ENCODE results near the gene XBP1.
"Not testable (repeated sequence)": the region's sequence is repeated elsewhere in the genome, so short reads cannot be mapped to it uniquely, and the experiment has no call there.

The XBP1 gene

DNA sequence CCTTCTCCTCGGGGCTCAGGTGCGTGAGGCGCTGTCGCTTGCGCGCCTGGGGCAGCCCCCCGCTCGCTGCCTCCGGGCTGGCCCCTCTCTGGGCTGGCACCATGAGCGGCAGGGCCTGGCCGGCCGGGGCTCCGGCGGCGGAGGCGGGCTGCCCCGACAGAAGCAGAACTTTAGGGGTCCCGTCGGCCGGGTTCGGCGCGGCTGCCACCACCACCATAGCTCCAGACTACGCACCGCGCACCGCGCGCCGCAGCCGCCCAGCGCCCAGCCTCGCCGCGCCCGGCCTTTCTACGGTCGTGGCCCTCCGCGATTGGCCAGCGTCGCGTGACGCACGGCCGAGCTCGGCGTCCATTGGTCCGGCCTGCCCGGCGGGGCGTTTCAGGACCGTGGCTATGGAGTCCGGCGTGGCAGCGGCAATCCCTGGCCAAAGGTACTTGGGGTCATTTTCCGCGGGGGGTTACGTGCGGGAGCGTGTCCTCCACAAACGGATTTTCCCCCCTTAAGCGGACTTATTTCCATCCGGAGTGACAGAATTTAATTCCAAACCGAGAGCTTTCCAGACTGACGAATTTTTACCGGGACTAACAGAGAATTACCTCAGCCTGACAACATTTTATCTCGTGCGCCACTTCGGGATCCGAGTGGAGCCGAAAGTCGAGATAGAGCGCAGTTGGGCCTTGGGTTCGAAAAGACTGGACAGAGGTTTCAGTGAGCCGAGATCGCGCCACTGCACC lies at the start of gene XBP1:
Gene XBP1 (minus strand): TSS at position 262 of the 734 bp plus-strand sequence.
- DNase-seq (ENCODE audit: low spot score): peak; percentile 83

DNA sequence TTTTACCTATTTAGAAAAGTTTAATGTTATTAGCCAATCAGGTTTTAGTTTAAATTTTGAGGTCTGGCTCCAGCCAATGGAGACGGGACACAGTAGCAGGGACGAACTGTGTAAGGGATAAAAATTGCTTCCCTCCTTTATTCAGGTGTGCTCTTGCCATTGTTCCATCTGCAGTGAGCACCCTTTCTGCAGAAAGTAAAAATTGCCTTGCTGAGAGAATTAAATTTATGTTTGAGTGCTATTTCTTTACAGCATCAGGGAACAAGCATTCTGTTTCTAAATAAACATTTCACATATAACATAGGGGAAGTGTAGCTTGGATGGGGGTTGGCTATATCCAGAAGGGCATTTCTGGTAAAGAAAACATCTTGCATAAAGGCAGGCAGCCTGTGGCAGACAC lies 46.6 kb upstream of the XBP1 start:
- DNase-seq (ENCODE audit: low spot score): no peak

DNA sequence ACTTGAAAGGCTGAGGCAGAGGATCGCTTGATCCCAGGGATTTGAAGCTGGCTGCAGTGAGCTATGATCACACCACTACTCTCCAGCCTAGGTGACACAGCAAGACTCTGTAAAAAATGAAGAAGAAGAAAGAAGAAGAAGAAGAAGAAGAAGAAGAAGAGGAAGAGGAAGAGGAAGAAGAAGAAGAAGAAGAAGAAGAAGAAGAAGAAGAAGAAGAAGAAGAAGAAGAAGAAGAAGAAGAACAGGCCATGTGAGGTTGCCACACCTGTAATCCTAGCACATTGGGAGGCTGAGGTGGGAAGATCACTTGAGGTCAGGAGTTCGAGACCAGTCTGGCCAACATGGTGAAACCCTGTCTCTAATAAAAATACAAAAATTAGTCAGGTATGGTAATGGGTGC lies 43.9 kb upstream of the XBP1 start:
- DNase-seq (ENCODE audit: low spot score): not testable (repeated sequence)

DNA sequence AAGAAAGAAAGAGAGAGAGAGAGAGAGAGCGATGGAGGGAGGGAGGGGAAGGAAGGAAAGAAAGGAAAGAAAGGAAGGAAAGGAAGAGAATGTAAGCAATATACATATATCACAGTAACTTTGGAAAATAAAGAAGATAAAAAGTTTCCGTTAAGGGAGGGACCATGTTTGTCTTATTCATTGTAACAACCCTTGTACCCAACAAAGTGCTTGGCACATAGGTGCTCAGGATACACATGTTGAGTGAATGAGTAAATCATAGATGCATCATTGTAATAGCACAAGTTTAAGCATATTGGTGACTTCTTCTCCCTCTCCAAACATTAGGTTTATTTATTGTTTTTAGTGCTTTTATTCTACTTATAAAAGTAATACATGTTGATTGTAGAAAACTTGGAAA lies 43.3 kb upstream of the XBP1 start:
- no peak for DNase-seq (ENCODE audit: low spot score)

DNA sequence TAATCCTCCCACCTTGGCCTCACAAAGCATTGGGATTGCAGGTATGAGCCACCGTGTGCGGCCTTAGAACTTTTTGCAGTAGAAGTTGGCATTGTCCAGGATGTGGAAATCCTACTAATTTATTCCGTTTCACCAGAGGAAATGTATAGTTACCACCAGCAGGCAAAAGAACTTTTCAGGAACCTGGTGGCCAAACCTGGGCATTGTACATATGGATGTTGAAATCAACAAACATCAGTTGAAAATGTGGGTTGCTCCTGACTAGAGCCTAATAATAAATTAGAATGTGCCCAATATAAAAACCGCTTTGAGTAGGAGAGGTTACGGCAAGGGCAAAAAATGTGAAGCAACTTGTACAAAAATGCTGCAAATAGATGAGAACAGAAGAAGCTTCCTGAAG lies 40.7 kb upstream of the XBP1 start:
- DNase-seq (ENCODE audit: low spot score): no peak

DNA sequence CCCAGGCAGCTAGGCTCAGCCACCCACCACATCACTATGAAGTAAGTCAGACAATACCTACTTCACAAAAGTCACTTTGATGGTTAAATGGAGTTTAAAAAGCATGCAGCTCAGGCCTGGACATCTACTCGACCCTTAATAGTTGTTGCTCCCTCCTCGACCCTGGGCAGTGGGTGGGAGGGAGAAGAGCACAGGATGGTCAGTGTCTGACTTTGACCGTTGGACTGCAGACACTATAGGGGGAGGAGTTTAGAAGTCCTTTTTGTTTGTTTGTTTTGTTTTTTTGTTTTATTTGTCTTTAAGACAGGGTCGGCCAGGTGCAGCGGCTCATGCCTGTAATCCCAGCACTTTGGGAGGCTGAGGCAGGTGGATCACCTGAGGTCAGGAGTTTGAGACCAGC lies 38.6 kb upstream of the XBP1 start:
- no peak for DNase-seq (ENCODE audit: low spot score)

DNA sequence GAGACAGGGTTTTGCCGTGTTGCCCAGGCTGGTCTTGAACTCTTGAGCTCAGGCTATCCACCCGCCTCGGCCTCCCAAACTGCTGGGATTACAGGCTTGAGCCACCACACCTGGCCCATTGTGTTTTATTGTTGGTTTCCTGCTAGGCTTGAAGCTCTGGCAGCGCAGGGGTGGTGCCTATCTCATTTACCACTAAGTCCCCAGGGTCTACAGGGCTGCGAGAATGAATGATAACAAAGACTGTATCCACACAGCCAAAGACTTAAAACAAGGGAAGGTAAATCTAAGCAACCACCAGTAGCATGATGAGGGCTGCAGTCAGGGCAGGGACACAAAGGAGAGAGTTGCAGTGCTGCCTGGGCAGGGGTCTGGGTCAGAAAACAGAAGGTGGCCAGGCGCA lies 37.3 kb upstream of the XBP1 start:
- DNase-seq (ENCODE audit: low spot score): no peak

DNA sequence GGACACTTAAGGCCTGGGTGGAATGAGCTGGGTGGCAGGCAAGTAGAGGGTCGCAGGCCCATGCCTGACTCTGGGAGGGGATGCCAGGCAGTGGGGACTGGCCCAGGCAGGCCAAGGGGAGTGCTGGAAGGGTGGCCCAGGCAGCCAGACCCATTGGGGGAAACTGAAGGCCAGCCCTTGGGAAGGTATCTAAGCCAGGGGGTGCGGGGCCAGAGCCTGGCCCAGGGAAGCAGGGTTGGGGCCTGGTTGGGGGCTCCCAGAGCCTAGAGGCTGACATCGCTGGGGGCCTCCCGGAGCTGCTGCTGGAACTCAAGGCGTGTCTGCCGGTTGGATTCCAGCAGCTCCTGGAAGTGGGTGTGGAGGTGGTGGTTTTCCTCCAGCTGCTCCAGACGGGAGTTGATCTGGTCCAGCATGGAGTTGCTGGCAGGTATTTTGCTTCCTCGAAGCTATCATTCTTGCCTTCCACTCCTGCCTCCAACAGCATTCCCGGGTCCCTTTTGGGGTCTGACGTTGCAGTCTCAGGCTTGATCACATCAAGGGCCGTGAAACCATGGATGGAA lies 35.3 kb upstream of the XBP1 start:
- DNase-seq (ENCODE audit: low spot score): no peak

DNA sequence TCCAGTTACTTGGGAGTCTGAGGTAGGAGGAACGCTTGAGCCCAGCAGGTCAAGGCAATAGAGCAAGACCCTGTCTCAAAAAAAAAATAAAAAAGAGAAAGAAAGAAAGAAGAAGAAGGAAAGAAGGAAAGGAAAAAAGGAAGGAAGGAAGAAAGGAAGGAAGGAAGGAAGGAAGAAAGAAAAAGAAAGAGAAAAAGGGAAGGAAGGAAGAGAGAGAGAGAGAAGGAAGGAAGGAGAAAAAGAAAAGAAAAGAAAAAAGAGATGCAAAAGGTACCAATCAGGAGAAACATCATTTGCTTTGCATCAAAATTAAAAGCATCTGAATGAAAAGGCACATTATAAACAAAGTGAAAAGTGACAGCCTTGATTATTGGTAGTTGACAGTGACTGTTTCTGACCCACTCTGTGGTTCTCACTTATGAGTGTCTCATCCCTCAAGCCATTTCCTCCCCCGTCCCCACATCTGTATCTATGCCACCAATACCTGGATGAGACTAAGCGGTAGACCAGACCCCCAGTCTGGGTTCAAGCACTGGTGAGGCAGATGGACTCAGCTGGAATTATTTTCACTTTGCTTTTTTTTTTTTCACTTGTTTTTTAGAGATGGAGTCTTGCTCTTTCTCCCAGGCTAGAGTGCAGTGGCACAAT lies 33.0 kb upstream of the XBP1 start:
- DNase-seq (ENCODE audit: low spot score): no peak

DNA sequence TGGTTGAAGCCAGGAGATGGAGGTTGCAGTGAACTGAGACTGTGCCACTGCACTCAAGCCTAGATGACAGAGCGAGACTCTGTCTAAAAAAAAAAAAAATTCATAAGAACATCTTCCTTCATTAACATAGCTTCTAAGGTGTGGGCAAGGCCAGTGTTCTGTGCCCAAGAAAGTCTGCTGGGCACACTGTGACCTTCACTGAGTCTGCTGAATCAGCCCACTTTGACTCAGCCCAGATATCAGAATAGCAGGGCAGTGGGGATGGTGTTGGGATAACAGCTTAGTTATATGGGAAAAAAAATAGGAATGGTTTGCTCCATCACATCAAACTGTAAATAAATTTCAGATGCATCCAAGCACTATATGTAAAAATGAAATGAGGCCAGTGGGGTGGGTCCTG lies 32.4 kb upstream of the XBP1 start:
- DNase-seq (ENCODE audit: low spot score): no peak

DNA sequence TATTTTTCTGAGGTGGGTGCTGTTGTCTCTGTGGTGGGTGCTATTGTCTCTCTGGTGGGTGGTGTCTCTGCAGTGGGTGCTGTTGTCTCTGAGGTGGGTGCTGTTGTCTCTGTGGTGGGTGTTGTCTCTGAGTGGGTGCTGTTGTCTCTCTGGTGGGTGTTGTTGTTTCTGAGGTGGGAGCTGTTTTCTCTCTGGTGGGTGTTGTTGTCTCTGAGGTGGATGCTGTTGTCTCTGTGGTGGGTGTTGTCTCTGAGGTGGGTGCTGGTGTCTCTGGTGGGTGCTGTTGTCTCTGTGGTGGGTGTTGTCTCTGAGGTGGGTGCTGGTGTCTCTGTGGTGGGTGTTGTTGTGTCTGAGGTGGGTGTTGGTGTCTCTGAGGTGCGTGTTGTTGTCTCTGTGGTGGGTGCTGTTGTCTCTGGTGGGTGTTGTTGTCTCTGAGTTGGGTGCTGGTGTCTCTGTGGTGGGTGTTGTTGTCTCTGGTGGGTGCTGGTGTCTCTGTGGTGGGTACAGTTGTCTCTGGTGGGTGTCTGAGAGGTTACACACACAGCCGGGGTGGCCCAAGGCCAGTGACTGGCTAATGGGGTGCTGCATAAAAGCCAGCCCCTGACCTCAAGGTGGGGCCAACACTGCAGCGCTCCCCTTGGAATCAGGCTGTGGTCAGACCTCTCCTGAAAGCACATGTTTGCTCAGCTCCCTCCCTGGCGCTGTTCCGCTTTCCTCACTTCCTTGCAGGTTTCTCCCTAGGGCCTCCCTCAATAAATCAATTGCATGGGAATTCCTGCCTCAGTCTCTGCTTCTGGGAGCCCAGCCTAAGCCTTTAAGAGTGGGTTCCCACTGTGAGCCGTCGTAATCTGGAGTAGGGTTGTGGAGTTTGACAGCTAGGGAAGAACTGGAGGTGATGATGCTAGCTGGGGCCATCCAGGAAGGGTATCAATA lies 31.0 kb upstream of the XBP1 start:
- no peak for DNase-seq (ENCODE audit: low spot score)

DNA sequence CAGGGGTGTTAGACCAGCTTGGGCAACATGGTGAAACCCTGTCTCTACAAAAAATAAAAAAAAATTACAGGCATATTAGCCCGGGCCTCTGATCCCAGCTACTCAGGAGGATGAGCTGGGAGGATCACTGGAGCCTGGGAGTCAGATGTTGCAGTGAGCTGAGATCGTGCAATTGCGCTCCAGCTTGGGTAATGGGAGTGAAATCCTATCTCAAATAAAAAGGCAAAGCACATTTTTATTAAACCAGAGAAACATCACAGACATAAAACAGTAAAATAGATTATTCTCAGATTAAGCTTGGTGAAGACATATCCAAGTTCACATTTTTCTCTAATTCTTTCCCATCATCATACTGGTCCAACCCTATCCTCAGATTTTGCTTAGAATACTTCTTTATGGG lies 30.1 kb upstream of the XBP1 start:
- DNase-seq (ENCODE audit: low spot score): no peak

DNA sequence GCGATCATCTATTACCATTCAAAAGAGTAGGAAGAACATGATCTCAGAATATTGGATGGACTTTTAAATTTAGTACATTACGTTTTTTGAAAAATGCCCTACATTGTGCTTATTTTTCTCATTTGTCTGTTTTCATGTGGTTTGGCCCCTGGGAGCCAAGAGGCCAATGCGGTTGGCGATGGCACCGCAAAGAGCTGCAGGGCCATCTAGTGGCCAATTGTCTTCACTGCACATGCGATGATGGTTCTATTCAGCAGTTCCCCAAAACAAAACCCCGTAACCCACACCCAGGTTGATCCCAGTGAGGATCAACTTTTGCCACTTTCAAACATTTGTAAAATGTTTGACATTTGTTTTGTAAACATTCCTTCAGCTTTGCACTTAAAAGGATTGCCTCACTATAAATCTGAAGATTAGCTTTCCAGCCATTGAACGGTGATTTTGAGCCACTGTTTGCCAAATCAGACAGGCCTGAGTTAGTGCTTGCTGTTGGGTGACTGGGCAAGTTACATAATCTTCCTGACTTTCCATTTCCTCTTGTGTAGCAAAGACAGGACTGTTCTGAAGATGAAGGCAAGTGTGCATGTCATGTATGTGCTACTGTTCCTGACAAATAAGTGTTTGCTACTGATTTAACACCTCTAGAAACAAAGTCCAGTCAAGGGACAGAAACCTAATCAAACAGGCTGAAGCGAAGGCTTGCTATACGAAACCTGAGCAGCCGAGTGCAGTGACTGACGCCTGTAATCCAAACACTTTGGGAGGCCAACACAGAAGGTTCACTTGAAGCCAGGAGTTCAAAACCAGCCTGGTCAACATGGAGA lies 29.2 kb upstream of the XBP1 start:
- peak; percentile 79 for DNase-seq (ENCODE audit: low spot score)

DNA sequence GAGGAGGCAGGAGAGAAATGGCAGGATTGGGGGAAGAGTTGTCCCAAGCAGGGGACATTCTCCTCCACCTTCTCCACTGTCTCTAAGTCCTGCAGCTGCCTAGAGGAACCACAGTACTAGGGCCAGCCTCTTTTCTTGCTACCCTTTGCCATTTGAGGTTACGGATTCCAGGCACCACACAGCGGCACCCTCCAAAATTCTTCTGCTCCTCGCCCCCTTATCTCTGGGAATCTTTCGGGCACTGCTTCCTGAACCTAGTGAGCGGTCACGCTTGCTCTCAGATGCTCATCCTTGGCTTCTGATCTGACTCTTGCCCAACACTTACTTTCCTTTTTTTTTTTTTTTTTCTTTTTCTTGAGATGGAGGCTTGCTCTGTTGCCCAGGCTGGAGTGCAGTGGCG lies 26.6 kb upstream of the XBP1 start:
- no peak for DNase-seq (ENCODE audit: low spot score)

DNA sequence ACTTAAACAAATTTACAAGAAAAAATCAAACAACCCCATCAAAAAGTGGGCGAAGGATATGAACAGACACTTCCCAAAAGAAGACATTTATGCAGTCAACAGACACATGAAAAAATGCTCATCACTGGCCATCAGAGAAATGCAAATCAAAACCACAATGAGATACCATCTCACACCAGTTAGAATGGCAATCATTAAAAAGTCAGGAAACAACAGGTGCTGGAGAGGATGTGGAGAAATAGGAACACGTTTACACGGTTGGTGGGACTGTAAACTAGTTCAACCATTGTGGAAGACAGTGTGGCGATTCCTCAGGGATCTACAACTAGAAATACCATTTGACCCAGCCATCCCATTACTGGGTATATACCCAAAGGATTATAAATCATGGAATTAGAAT lies 26.1 kb upstream of the XBP1 start:
- DNase-seq (ENCODE audit: low spot score): not testable (repeated sequence)

DNA sequence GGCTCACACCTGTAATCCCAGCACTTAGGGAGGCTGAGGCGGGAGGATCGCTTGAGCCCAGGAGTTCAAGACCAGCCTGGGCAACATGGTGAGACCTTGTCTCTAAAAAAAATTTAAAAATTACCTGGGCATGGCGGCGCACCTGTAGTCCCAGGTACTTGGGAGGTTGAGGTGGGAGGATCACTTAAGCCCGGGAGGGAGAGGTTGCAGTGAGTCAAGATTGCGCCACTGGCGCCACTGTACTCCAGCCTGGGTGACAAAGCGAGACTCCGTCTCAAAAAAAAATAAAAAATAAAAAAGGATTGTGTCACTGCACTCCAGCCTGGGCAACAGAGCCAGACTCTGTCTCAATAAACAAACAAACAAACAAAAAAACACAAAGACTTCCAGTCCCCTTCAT lies 24.1 kb upstream of the XBP1 start:
- not testable (repeated sequence) for DNase-seq (ENCODE audit: low spot score)

DNA sequence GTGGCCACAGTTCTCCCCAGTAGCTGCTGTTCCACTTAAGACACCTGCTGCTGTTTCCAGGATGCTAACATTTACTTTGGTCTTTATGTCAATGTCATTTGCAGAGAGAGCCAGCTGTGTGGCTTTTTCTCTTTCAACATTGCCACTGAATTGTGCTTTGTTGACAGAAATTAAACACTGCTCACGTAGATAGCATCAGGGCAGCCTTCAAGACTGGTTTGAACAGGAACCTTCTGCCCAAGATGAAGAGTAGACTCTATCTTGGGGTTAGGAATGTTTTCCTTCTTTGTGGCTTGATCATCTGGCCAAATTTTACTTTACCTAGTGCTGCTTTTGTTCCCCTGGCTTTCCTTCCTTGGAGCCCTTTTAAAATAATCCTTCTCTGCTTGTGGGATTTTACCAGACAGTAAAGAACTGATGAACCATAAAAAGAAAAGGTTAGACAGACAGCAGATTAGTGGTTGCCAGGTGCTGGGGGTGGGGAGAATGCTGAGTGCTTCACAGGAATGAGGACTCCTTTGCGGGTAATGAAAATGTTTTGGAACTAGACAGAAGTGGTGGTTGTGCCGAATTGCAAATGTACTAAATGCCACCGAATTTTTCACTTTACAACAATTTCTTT lies 22.7 kb upstream of the XBP1 start:
- DNase-seq (ENCODE audit: low spot score): peak; percentile 67

DNA sequence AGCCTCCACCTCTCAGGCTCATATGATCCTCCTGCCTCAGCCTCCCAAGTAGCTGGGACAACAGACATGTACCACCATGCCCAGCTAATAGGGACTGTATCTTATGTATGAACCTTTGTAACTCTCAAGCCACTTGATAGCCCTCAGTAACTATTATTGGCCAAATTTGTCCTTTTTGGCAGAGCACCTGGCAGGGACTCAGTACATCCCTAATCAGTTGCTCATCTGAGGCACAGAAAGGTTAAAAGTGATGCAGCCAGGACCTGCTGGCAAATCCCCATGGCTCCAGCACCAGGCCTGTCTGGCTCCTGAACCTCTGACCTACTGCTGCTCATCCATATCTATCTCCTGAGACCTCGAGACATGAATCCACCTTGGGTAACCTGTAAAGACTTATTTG lies 21.1 kb upstream of the XBP1 start:
- no peak for DNase-seq (ENCODE audit: low spot score)

DNA sequence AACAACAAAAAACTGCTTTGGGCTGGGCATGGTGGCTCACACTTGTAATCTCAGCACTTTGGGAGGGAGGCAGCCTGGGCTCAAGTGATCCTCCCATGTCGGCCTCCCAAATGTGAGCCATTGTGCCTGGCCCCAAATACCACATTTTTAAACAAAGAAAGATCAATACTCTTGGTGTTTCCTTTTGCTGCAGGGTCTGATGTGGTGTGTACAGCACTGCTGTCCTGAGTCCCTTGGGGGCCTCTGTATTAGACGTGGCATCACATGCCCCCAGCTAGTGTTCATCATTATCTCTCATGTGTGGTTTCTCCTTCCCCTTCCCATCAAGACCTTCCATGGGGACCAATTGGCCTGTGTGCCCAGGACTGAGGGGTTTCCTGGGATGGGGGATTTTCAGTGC lies 20.5 kb upstream of the XBP1 start:
- DNase-seq (ENCODE audit: low spot score): no peak

DNA sequence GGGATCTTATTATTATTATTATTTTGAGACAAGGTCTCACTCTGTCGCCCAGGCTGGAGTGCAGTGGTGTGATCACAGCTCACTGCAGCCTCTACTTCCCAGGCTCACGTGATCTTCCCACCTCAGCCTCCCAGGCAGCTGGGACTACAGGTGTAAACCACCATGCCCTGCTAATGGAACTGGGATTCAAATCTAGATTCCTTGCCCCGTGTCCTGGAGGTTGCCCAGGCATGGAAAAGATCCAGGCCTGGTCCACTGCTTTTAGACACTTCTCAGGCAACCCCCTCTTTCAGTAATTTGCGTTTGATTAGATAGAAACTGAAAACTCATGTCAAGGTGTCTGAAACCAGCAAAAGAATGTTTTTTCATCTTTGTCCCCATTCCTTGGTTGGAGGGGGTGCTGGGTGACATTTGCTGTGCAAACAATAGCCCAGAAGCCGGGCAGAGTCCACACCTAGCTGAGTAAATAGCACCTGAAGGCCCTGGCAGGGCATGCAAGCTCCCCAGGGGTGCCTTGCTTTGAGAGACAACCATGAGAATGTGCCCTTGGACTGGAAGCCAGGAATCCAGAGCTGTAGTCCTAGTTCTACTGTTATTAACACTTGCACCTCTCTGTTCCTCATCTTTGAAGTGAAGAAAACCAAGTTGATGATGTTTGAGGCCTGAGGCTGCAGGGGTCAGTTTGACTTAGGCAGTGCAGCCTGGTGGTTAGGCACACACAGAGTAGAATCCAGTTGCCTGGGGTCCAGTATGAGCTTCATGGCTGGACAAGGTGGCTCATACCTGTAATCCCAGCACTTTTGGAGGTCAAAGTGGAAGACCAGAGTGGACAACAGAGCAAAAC lies 19.1 kb upstream of the XBP1 start:
- no peak for DNase-seq (ENCODE audit: low spot score)

Measured in CD4-positive, alpha-beta T cell treated with Interleukin-6 at 100 ng/mL for 8 hours (primary cell).